GM13977 (cell line): ENCODE data around the gene ATAD3B.
"Not testable (repeated sequence)": the region's sequence is repeated elsewhere in the genome, so short reads cannot be mapped to it uniquely, and the experiment has no call there.

Experiments used
- DNase-seq: peaks from one replicate; pipeline ENCODE4 v3.0.0; 2012; ENCODE audit warnings: low spot score
- CTCF ChIP-seq: IDR thresholded peaks from 2 replicates; pipeline ENCODE4 v1.5.1; 2012; ENCODE audit warnings: mild to moderate bottlenecking, control low read depth; ENCODE audit not compliant: insufficient read depth; ENCODE audit errors: extremely low read depth, missing control alignments
- in situ Hi-C: fragments of 300-500 bp; cut with MboI; formaldehyde crosslinking; loops from one replicate; pipeline ENCODE4 v1.12.0; 2022; ENCODE audit warnings: low sequenced_read_pairs, low pct_unique_long_range_greater_than_20kb, mixed read lengths, inconsistent platforms; ENCODE audit not compliant: unreplicated experiment

ATAD3B gene

GRCh38 chr1:1425753-1426495 is 45.6 kb upstream of the ATAD3B start:
- DNase-seq: no peak
- in situ Hi-C loops: no loop called here
- TF ChIP-seq CTCF: no peak

- in situ Hi-C loops: no loop called here
- peak; percentile 44 for DNase-seq
- TF ChIP-seq CTCF: no peak
These were observed 45.0 kb upstream of the ATAD3B start for GRCh38 chr1:1426496-1427105.

GRCh38 chr1:1427106-1427819 is 44.3 kb upstream of the ATAD3B start:
- in situ Hi-C loops: no loop called here
- DNase-seq: peak; percentile 62
- no peak for TF ChIP-seq CTCF

GRCh38 chr1:1427820-1428148 is 43.8 kb upstream of the ATAD3B start:
- no peak for TF ChIP-seq CTCF
- in situ Hi-C loops: no loop called here
- DNase-seq: no peak

GRCh38 chr1:1428174-1428573 is 43.4 kb upstream of the ATAD3B start:
- DNase-seq: peak; percentile 25
- TF ChIP-seq CTCF: no peak
- in situ Hi-C loops: no loop called here

- DNase-seq, in situ Hi-C loops: not testable (repeated sequence)
These were observed 42.6 kb upstream of the ATAD3B start for GRCh38 chr1:1428967-1429366.

- TF ChIP-seq CTCF: no peak
- in situ Hi-C loops: no loop called here
- DNase-seq: no peak
These were observed 41.9 kb upstream of the ATAD3B start for GRCh38 chr1:1429671-1430073.
